Measurements from ENCODE around the gene PNISR.
A peak's percentile ranks its signal among the peaks of the same experiment; 100 is the strongest.

- TF ChIP-seq, protein P1, sequence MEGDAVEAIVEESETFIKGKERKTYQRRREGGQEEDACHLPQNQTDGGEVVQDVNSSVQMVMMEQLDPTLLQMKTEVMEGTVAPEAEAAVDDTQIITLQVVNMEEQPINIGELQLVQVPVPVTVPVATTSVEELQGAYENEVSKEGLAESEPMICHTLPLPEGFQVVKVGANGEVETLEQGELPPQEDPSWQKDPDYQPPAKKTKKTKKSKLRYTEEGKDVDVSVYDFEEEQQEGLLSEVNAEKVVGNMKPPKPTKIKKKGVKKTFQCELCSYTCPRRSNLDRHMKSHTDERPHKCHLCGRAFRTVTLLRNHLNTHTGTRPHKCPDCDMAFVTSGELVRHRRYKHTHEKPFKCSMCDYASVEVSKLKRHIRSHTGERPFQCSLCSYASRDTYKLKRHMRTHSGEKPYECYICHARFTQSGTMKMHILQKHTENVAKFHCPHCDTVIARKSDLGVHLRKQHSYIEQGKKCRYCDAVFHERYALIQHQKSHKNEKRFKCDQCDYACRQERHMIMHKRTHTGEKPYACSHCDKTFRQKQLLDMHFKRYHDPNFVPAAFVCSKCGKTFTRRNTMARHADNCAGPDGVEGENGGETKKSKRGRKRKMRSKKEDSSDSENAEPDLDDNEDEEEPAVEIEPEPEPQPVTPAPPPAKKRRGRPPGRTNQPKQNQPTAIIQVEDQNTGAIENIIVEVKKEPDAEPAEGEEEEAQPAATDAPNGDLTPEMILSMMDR (IDR thresholded peaks at IDR 0.05; ENCODE audit: low read length): peak; percentile 42
- TF ChIP-seq EZH2 (optimal IDR thresholded peaks at IDR 0.05; ENCODE audit: low read depth, low read length) (no peak), EZH2phosphoT487 (IDR thresholded peaks at IDR 0.05; ENCODE audit: low read length) (no peak)
Observed at GRCh38 chr6:99458319-99458718, 33.2 kb upstream of the PNISR start.
